Measurements from ENCODE around the gene FAM168A.

Gene FAM168A

GRCh38 chr11:73416786-73417185, 181.1 kb downstream of the FAM168A start:
- TF ChIP-seq SUZ12 (IDR thresholded peaks at IDR 0.05; ENCODE audit: extremely low read depth, insufficient read depth, insufficient read length) (no peak), ZNF274 (IDR thresholded peaks at IDR 0.05; ENCODE audit: low read depth, low read length) (no peak), YY1 (IDR thresholded peaks at IDR 0.05; ENCODE audit: insufficient read depth, insufficient read length) (no peak)
- Histone ChIP-seq H3K9ac (ENCODE audit: insufficient read length, low read depth) (no peak overlapping the region), H3K27me3 (ENCODE audit: insufficient read depth, insufficient read length) (no peaks in the 10 kb centered on the region), H3K4me1 (ENCODE audit: insufficient read depth, insufficient read length) (no peaks in the 10 kb centered on the region), H3K4me3 (ENCODE audit: insufficient read length, low read depth) (no peak overlapping the region), H3K9me3 (ENCODE audit: insufficient read depth, low read length) (no peaks in the 10 kb centered on the region), H3K36me3 (ENCODE audit: insufficient read depth, insufficient read length, low read length) (peaks cover 13% of the 10 kb centered on the region)
- no peak for DNase-seq (ENCODE audit: low read depth, low spot score)

DNA sequence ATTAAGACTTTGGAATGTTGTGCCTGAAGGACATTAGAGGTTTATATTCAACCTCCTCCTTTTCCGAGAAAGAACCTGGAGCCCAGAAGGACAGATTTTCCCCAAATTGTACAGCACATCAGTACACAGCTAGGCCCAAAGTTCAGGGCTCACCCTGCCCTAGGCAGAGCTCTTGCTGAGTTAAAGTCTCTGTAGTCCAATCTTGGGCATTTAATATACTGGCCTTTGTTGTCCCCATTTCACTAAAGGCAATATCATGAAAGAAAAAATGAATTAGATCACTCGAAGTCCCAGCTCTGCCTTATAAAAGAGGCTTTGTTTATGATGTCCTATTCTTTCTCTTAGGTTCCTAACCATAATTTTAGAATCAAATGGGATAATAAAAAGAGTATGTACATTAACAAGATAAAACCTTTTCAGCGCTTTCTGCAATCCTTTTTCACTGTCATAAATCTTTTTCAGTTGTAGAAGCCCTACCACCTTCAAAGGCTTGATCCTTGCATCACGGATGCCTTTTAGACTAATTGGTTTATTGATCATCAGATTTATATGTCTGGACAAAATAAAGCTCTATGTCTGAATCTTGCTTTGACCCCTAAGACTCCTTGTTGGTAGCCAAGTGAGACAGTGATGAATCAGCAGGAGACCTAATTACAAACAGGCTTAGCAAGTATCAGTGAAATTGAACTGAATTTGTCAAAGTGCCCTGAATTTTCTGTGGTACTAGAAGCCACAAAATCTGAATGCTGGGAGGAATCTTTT, 181.9 kb downstream of the FAM168A start:
- H3K4me1 ChIP-seq (ENCODE audit: insufficient read depth, insufficient read length): no peaks in the 10 kb centered on the region
- H3K9me3 ChIP-seq (ENCODE audit: insufficient read depth, low read length): no peaks in the 10 kb centered on the region
- H3K27me3 ChIP-seq (ENCODE audit: insufficient read depth, insufficient read length): no peaks in the 10 kb centered on the region
- DNase-seq (ENCODE audit: low read depth, low spot score): no peak
- no peak overlapping the region for H3K9ac ChIP-seq (ENCODE audit: insufficient read length, low read depth)
- peaks cover 13% of the 10 kb centered on the region for H3K36me3 ChIP-seq (ENCODE audit: insufficient read depth, insufficient read length, low read length)
- H3K4me3 ChIP-seq (ENCODE audit: insufficient read length, low read depth): no peak overlapping the region
- TF ChIP-seq ZNF274 (IDR thresholded peaks at IDR 0.05; ENCODE audit: low read depth, low read length) (no peak), YY1 (IDR thresholded peaks at IDR 0.05; ENCODE audit: insufficient read depth, insufficient read length) (no peak), SUZ12 (IDR thresholded peaks at IDR 0.05; ENCODE audit: extremely low read depth, insufficient read depth, insufficient read length) (no peak)

GRCh38 chr11:73414977-73415651, 182.8 kb downstream of the FAM168A start:
- TF ChIP-seq ZNF274 (IDR thresholded peaks at IDR 0.05; ENCODE audit: low read depth, low read length) (no peak), YY1 (IDR thresholded peaks at IDR 0.05; ENCODE audit: insufficient read depth, insufficient read length) (no peak), SUZ12 (IDR thresholded peaks at IDR 0.05; ENCODE audit: extremely low read depth, insufficient read depth, insufficient read length) (no peak)
- peaks cover 13% of the 10 kb centered on the region for H3K36me3 ChIP-seq (ENCODE audit: insufficient read depth, insufficient read length, low read length)
- H3K4me1 ChIP-seq (ENCODE audit: insufficient read depth, insufficient read length): peaks cover 4% of the 10 kb centered on the region
- no peak overlapping the region for H3K4me3 ChIP-seq (ENCODE audit: insufficient read length, low read depth)
- H3K27me3 ChIP-seq (ENCODE audit: insufficient read depth, insufficient read length): no peaks in the 10 kb centered on the region
- no peak overlapping the region for H3K9ac ChIP-seq (ENCODE audit: insufficient read length, low read depth)
- no peaks in the 10 kb centered on the region for H3K9me3 ChIP-seq (ENCODE audit: insufficient read depth, low read length)
- no peak for DNase-seq (ENCODE audit: low read depth, low spot score)

- Histone ChIP-seq H3K36me3 (ENCODE audit: insufficient read depth, insufficient read length, low read length) (peaks cover 16% of the 10 kb centered on the region), H3K9me3 (ENCODE audit: insufficient read depth, low read length) (no peaks in the 10 kb centered on the region), H3K4me1 (ENCODE audit: insufficient read depth, insufficient read length) (peaks cover 4% of the 10 kb centered on the region), H3K9ac (ENCODE audit: insufficient read length, low read depth) (no peak overlapping the region), H3K4me3 (ENCODE audit: insufficient read length, low read depth) (no peak overlapping the region), H3K27me3 (ENCODE audit: insufficient read depth, insufficient read length) (no peaks in the 10 kb centered on the region)
- no peak for DNase-seq (ENCODE audit: low read depth, low spot score)
- TF ChIP-seq ZNF274 (IDR thresholded peaks at IDR 0.05; ENCODE audit: low read depth, low read length): no peak
- TF ChIP-seq YY1 (IDR thresholded peaks at IDR 0.05; ENCODE audit: insufficient read depth, insufficient read length): no peak
- no peak for TF ChIP-seq SUZ12 (IDR thresholded peaks at IDR 0.05; ENCODE audit: extremely low read depth, insufficient read depth, insufficient read length)
Measured at GRCh38 chr11:73413256-73413655, 184.7 kb downstream of the FAM168A start.

- H3K27me3 ChIP-seq (ENCODE audit: insufficient read depth, insufficient read length): no peaks in the 10 kb centered on the region
- no peak overlapping the region for H3K4me3 ChIP-seq (ENCODE audit: insufficient read length, low read depth)
- no peaks in the 10 kb centered on the region for H3K9me3 ChIP-seq (ENCODE audit: insufficient read depth, low read length)
- peaks cover 4% of the 10 kb centered on the region for H3K4me1 ChIP-seq (ENCODE audit: insufficient read depth, insufficient read length)
- peaks cover 18% of the 10 kb centered on the region for H3K36me3 ChIP-seq (ENCODE audit: insufficient read depth, insufficient read length, low read length)
- no peak for DNase-seq (ENCODE audit: low read depth, low spot score)
- no peak overlapping the region for H3K9ac ChIP-seq (ENCODE audit: insufficient read length, low read depth)
- no peak for TF ChIP-seq ZNF274 (IDR thresholded peaks at IDR 0.05; ENCODE audit: low read depth, low read length)
- no peak for TF ChIP-seq SUZ12 (IDR thresholded peaks at IDR 0.05; ENCODE audit: extremely low read depth, insufficient read depth, insufficient read length)
- no peak for TF ChIP-seq YY1 (IDR thresholded peaks at IDR 0.05; ENCODE audit: insufficient read depth, insufficient read length)
Measured at GRCh38 chr11:73412308-73412707, 185.6 kb downstream of the FAM168A start.

- no peak for DNase-seq (ENCODE audit: low read depth, low spot score)
- H3K9ac ChIP-seq (ENCODE audit: insufficient read length, low read depth): no peak overlapping the region
- H3K9me3 ChIP-seq (ENCODE audit: insufficient read depth, low read length): no peaks in the 10 kb centered on the region
- TF ChIP-seq YY1 (IDR thresholded peaks at IDR 0.05; ENCODE audit: insufficient read depth, insufficient read length): no peak
- TF ChIP-seq ZNF274 (IDR thresholded peaks at IDR 0.05; ENCODE audit: low read depth, low read length): no peak
- no peak for TF ChIP-seq SUZ12 (IDR thresholded peaks at IDR 0.05; ENCODE audit: extremely low read depth, insufficient read depth, insufficient read length)
- H3K36me3 ChIP-seq (ENCODE audit: insufficient read depth, insufficient read length, low read length): peaks cover 27% of the 10 kb centered on the region
- H3K4me3 ChIP-seq (ENCODE audit: insufficient read length, low read depth): no peak overlapping the region
- no peaks in the 10 kb centered on the region for H3K27me3 ChIP-seq (ENCODE audit: insufficient read depth, insufficient read length)
- peaks cover 4% of the 10 kb centered on the region for H3K4me1 ChIP-seq (ENCODE audit: insufficient read depth, insufficient read length)
Measured at GRCh38 chr11:73411031-73411430, 186.9 kb downstream of the FAM168A start.

GRCh38 chr11:73410627-73411026, 187.3 kb downstream of the FAM168A start:
- no peak for TF ChIP-seq ZNF274 (IDR thresholded peaks at IDR 0.05; ENCODE audit: low read depth, low read length)
- no peak for TF ChIP-seq SUZ12 (IDR thresholded peaks at IDR 0.05; ENCODE audit: extremely low read depth, insufficient read depth, insufficient read length)
- TF ChIP-seq YY1 (IDR thresholded peaks at IDR 0.05; ENCODE audit: insufficient read depth, insufficient read length): no peak
- peaks cover 29% of the 10 kb centered on the region for H3K36me3 ChIP-seq (ENCODE audit: insufficient read depth, insufficient read length, low read length)
- DNase-seq (ENCODE audit: low read depth, low spot score): no peak
- H3K4me3 ChIP-seq (ENCODE audit: insufficient read length, low read depth): no peak overlapping the region
- no peaks in the 10 kb centered on the region for H3K9me3 ChIP-seq (ENCODE audit: insufficient read depth, low read length)
- H3K27me3 ChIP-seq (ENCODE audit: insufficient read depth, insufficient read length): no peaks in the 10 kb centered on the region
- H3K4me1 ChIP-seq (ENCODE audit: insufficient read depth, insufficient read length): peaks cover 4% of the 10 kb centered on the region
- H3K9ac ChIP-seq (ENCODE audit: insufficient read length, low read depth): no peak overlapping the region
